HT1080 (cell line): ENCODE results near the gene SYNRG. TPM values are rescaled to one million over a fixed set of nuclear protein-coding genes. Genes with fewer than 3 reads are reported as not detected.
"Not testable (repeated sequence)": the region's sequence is repeated elsewhere in the genome, so short reads cannot be mapped to it uniquely, and the experiment has no call there.

ENCODE experiments used
- DNase-seq: peaks from one replicate; pipeline ENCODE4 v3.0.0-alpha.2; 2015; ENCODE audit warnings: low read depth
- polyA plus RNA-seq, 2 experiments: library from polyadenylated mRNA; depleted of rRNA; stranded (reverse); fragments of >200 nt; gene quantifications; 2 replicates each; pipeline ENCODE4 v1.2.3, GENCODE V29; 2015
- total RNA-seq: library from RNA; depleted of rRNA; stranded (reverse); fragments of >200 nt; shearing (Covaris generic); gene quantifications from 2 replicates; pipeline ENCODE4 v1.2.3, GENCODE V29; 2014; rRNA removed

SYNRG gene, protein sequence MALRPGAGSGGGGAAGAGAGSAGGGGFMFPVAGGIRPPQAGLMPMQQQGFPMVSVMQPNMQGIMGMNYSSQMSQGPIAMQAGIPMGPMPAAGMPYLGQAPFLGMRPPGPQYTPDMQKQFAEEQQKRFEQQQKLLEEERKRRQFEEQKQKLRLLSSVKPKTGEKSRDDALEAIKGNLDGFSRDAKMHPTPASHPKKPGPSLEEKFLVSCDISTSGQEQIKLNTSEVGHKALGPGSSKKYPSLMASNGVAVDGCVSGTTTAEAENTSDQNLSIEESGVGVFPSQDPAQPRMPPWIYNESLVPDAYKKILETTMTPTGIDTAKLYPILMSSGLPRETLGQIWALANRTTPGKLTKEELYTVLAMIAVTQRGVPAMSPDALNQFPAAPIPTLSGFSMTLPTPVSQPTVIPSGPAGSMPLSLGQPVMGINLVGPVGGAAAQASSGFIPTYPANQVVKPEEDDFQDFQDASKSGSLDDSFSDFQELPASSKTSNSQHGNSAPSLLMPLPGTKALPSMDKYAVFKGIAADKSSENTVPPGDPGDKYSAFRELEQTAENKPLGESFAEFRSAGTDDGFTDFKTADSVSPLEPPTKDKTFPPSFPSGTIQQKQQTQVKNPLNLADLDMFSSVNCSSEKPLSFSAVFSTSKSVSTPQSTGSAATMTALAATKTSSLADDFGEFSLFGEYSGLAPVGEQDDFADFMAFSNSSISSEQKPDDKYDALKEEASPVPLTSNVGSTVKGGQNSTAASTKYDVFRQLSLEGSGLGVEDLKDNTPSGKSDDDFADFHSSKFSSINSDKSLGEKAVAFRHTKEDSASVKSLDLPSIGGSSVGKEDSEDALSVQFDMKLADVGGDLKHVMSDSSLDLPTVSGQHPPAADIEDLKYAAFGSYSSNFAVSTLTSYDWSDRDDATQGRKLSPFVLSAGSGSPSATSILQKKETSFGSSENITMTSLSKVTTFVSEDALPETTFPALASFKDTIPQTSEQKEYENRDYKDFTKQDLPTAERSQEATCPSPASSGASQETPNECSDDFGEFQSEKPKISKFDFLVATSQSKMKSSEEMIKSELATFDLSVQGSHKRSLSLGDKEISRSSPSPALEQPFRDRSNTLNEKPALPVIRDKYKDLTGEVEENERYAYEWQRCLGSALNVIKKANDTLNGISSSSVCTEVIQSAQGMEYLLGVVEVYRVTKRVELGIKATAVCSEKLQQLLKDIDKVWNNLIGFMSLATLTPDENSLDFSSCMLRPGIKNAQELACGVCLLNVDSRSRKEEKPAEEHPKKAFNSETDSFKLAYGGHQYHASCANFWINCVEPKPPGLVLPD (N-terminal part only)
- 6.0 and 7.4 TPM in 2 replicates for total RNA-seq
- 11.4 and 12.9 TPM in 2 replicates for polyA plus RNA-seq (2015; cell fraction: cytosol; rRNA removed)
- polyA plus RNA-seq (2015; cell fraction: nucleus; rRNA removed), result 41.6 and 42.3 TPM in 2 replicates

DNA sequence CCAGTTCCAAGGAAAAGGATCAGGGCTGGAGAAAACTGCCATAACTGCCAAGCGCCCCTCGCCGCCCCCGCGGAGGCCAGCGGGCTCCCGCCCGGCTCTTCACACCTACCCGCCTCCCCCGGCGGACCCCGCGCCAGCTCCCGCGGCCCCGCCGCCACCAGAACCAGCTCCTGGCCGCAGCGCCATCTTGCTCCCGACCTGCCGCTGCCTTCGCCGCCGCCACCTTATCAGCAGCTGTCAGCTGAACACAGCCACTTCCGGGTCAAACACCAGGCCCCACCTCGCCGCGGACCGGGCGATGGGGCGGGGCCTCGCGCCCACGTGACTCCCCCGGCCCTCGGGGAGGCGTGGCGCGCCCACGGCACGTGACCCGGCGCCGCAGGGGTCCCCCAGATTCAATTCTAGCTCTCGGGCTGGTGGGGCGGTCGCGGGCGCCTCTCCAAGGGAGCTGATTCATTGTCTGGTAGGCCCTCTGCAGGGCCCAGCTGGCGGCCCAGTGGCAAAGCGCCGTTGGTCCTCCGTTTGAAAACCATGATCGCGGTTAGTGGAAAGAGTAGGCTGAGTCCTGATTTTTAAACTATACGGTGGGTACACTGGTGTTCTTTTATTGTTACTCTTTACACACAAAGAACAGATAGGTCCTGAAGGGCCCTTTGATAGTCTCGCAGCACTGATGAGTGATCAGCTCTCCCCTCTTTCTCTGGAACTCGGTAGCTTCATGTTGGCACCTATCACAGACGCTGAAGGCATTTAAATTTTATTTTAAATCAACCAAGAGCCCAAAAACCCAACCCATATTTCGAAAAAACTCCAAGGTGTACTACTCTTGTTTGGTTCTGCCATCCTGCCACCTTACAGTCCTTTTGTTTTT lies at the start of gene SYNRG:
SYNRG (minus strand) TSS at position 249 of the 871 bp plus-strand sequence; CDS start at position 186, 63 bp downstream.
- peak; percentile 97 for DNase-seq

DNA sequence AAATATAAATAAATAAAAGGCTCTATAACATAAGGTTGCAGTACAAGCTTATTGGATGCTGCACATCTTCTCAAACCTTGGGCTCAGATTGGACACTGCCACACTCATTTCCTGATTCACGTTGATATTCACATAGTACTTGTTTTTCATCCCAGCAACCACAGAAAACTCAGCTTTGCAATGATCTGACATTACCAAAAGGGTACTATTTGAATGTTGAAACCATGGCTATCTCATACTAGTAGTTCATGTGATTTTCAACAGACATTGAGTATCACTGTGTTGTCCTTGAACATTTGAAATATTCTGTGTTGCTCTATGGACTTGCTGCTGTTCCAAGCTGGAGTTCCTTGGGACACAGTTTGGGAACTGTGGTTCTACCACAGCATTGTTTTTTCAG lies 48.0 kb upstream of the SYNRG start:
- DNase-seq, result no peak

DNA sequence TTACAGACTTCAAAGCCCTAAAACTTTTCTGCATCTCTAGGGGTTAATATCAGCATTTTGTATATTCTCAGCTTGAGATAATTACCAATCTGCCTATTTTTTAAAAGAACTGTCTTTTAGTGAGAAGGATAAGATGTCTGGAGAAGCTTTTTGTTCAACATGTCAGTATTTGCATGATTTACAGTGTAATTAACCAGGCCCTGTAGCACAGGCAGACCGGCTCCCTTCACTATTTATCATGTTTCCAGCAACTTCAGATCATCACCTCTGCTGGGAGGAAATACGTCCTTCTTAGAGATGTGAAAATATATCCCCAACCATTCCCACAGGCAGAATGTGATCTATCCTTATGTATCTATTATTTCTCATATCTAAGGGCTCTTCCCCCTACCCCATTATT lies 42.6 kb upstream of the SYNRG start:
- DNase-seq, result no peak

DNA sequence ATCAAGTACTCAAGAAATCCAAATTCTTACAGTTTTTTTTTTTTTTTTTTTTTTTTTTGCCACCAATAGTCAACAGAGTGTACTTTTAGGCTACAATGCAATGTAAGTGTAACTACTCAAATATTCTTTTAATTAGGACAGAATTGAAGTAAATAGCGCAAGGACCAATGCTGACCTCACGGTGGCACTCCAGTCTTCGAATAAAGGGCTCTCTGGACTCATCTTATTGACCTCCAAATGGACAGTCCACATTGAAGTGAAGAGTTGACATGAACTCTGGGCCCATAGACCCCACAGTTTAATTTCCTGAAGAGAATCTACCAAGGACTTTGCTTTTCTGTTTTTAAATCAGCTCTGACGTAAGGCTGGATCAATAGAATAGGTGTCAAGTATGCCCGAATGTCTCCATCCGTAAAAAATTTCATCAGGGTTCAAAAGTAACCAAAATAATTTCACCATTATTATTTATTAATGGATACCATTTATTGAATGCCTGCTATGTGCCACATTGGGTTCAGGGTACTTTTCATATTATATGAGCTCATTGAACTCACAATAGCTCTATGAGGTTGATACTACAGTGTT lies 41.3 kb upstream of the SYNRG start:
- DNase-seq, result peak; percentile 52

DNA sequence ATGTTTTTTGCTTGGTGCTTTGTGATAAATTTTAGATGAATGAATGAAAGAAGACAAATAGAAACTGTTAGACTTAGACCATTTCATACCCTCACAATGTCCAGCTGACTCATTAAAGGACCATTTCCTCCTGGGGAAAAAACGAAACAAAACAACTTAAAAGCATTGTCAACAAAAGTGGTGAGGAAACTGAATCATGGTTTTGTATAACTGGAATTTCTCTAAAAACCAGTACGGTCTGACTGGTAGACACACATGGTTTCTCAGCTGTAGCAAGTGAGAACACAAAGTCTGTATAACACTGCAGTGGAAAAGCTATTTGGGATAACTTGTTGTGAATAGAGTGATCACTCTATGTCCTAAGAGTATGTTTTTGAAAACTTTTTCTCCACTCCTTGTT lies 39.3 kb upstream of the SYNRG start:
- peak; percentile 78 for DNase-seq

DNA sequence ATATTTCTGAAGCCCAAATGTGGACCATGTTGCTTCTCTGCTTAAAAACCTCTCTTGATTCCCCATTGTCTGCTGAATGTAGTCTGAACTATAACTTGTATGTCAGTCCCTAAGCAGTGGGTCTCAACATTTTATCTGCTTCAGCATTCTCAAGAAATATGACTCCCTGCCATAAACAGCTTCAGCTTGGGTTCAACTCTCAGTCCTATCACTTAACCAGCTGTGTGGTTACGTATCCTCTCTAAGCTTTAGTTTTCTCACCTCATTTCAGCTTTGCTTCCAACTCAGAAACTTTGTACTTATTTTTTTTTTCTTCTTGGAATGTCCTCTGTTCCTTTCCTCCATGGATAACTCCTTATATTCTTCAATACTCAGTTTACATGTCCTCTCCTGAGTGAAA lies 38.6 kb upstream of the SYNRG start:
- no peak for DNase-seq

DNA sequence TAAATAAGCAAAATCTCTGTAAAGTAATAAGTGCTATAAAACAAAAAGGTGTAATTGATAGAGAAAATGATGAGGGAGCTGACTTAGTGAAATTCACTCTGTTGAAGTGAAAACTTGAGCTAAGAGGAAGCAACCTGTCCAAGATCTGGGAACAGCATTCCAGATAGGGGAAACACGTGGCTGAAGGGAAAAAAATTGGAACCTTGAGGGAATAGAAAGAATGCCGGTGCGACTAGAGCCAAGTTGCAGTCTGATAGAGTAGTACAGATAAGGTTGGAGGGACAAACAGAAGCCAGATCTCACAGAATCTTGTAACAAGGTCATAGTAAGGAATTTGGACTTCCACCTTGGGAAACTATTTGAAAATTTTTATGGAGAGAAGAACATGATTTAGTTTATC lies 34.7 kb upstream of the SYNRG start:
- DNase-seq, result peak; percentile 3

DNA sequence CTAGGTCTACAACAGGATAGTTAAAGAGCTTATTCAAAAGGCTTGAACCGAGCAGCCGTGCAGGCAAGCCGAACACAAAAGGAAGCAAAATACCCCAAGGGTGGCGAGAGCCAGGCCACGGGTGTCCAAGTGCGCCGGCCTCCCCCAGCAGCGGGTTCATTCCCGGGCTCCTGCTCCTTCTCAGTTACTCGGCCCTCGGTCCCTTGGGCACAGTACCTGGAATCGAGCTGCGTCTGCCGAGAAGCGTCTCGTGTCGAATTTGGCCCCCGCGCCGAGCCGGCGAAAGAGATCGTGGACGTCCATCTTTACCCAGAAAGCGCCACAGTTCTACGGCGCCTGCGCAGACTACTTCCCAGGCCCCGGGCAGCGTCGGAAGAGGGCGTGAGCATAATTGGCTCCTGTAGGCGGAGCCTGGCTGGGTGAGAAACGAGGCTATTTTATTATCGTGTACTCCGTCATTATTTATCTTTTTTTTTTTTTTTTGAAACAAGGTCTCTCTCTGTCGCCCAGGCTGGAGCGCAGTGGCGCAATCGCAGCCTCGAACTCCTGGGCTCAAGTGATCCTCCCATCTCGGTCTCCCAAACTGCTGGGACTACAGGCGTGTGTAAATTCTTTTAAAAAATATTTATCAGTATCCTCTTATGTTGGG lies 34.0 kb upstream of the SYNRG start, which contains the start of gene DDX52:
DDX52 (minus strand) TSS at position 329 of the 649 bp plus-strand sequence; CDS start at position 303, 26 bp downstream.
- DNase-seq, result peak; percentile 88

DNA sequence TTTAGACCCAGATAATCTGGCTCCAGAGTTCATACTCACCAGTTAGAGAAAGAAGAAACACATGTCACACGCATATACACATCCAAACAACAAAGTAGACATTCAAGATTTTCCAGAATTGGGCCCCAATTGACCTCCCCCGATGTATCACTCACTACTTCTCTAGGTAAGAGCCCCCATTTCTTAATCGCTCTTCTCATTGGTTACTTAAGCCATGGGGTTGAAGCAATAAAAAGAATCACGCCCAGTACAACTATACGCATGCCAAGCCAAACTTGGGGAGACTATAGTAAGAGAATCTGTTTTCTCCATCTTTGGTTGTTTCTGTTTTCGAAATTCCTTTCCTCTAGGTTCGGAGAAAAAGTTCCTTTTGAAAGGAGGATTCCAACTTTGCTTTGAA lies 33.5 kb upstream of the SYNRG start:
- DNase-seq, result peak; percentile 2

DNA sequence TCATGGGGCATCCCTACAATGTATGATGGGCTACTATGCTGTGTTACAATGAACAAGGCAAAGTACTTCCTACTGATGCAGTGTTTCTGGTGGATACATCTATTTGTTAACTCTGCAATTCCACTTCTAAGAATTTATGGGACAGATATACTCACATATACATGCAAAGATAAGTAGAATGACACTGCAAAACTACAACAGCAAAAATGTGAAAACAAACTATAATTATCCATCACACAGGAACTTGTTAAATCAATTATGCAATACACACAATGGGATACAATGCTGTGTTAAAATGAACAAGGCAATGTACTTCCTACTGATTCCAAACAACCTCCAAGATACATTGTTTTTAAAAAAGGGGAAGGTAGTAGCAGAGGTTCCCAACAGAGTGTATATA lies 30.8 kb upstream of the SYNRG start:
- no peak for DNase-seq

DNA sequence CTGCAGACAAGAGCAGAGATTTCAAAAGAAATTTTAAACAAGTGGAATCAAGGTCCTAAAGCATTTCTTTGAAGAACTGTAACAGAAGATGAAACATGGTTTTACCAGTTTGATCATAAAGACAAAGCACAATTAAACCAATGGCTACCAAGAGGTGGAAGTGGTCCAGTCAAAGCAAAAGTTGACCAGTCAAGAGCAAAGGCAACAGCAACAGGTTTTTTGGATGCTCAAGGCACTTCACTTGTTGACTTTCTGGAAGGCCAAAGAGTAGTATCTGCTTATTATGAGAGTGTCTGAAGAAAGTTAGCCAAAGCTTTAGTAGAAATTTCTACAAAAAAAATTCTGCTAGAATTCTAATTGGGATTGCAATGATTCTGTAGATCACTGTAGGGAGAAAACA lies 28.7 kb upstream of the SYNRG start:
- DNase-seq, result no peak

DNA sequence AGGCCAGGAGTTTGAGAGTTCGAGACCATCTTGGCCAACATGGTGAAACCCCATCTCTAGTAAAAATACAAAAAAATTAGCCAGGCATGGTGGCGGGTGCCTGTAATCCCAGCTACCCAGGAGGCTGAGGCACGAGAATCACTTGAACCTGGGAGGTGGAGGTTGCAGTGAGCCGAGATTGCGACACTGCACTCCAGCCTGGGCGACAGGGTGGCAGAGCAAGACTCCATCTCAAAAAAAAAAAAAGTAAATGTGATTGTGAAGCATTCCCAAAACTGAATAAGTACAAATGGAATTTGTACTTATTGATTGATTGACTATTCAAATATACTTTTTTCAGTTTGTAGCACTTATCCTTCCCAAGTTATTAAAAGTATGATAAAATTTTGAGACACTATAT lies 7.2 kb upstream of the SYNRG start:
- not testable (repeated sequence) for DNase-seq

DNA sequence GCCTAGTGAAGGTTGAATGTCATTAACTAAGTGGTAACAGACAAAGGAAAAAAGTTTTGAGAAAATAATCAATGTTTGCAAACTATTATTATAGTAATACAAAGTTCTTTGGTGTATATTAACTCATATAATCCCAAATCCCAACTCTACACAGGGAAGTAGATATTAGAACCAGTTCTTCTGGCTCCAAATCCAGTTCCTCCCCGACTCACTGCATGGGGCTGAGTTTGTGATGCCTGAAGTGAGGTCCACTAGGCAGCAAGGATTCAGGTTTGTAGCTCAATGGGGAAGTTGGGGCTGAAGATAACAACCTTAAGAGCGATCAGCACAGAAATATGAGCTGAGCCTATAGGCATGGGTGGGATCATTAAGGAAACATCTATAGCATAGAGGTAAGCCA lies 5.6 kb upstream of the SYNRG start:
- no peak for DNase-seq

DNA sequence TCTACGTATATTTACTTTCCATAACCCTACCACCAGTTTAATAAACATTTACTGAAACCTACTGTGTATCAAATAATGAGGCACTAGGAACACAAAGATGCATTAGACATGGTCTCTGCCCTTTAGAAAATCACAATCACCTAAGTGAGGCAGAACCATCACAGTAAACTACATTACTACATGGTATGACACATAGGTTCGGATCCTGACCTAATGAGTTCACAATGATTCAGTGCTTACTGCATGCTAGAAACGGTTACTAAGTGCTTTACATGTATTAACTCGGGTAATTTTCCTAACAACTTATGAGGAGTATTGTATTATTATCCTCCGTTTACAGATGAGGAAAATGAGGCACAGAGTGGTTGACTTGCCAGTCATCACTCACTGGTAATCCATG lies 5.2 kb upstream of the SYNRG start:
- DNase-seq, result peak; percentile 60

DNA sequence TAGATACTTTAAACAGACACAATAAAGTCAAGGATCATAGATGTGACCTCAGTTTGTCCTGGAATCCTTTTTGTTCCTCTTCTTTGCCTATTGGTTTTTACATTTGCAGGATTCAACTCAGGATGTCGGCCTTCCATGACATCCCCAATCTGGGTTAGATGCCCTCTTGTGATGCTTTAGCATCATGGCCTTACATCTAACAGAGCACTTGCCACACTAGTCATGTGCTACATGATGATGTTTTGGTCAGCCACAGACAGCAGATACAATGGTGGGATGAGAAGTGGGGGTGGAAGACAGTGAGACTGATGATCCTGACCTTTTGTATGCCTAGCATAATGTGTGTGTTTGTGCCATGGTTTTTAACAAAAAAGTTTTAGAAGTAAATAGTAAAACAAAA lies 1.8 kb upstream of the SYNRG start:
- no peak for DNase-seq

DNA sequence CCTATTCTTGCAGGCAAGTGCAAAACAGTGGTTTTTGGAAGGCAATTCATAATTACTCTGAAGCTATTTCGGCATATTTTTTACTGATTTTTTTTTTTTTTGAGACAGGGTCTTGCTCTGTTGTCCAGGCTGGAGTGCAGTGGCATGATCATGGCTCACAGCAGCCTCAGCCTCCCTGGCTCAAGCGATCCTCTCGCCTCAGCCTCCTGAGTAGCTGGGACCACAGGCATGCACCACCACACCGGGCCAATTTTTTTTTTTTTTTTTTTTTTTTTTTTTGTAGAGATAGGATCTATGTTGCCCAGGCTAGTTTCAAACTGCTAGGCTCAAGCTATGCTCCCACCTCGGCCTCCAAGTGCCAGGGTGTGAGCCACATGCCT lies 813 bp upstream of the SYNRG start:
- peak; percentile 23 for DNase-seq

DNA sequence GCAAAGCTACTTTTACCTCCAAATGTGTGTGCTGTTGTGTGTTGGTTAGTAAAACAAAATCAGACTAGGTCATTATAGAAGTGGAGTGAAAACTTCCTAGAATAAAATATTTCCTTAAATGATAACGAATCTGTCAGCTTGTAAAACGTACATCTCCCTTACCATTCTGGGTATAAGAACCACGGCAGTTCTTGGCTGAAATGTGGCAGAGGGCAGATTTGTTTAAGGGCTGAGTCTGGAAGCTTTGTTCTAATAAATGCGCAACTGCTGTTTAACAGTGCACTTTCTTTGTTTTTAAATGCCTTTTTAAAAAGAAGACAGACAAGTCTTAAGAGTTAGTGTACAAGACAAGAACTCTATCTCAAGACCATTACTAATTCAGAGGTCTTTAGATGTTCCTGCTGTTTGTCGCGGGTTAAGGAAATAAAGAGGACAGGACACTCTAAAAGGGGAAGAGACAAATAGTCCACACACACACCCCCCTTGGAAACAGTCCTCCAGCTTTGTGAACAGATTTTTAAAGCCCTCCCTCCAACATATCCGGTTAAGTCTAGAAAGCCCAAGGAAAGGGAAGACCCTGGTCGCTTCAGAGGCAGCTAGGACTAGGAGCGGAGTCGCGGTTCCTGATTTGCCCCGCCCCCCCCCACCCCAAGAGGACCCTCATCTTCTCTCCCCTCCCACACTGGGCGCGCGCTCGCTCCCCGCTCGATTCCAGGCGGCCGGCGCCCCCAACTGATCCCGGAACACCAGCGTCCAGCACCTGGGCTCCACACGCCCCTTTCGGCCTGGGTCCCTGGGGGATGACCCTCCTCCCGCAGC lies 658 bp downstream of the SYNRG start:
- DNase-seq, result peak; percentile 45

DNA sequence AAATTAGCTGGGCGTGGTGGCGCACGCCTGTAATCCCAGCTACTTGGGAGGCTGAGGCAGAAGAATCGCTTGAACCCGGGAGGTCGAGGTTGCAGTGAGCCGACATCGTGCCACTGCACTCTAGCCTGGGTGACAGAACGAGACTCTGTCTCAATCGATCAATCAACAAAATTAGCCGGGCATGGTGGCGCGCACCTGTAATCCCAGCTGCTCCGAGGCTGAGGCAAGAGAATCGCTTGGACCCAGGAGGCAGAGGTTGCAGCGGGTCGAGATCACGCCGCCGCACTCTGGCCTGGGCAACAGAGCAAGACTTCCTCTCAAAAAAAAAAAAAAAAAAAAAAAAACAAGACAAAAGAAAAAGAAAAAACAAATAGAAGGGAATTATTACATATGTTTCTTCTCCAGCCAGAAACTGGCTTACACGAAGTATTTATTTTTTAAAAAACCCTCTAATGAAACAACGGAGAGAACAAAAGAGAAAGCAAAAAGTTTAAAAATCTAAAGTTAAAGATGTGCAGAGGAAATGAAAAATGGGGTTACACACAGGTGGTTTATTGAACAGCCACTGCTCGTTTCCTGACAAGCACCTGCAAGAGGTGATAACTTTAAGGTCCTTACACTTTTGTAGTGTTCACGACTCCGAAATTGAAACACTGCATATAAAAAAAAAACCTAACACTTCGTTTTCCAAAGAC lies 1.4 kb downstream of the SYNRG start:
- DNase-seq, result no peak
